Chondrocyte (in vitro differentiated cells): ENCODE data around the gene TNFRSF9. TPM values are rescaled to one million over a fixed set of nuclear protein-coding genes. Genes with fewer than 3 reads are reported as not detected.
A peak's percentile ranks its signal among the peaks of the same experiment; 100 is the strongest.

Experiments used
- DNase-seq: peaks from one replicate; pipeline ENCODE4 v3.0.0; 2021; ENCODE audit warnings: mixed read lengths, low spot score
- H3K27ac Mint-ChIP-seq: one replicate; pipeline ENCODE4 v1.8.0; 2021; ENCODE audit warnings: mild to moderate bottlenecking, moderate library complexity, mixed read lengths; ENCODE audit not compliant: unreplicated experiment
- H3K27me3 Mint-ChIP-seq: 2 replicates; pipeline ENCODE4 v1.8.0; 2021; ENCODE audit warnings: low read depth, mixed read lengths
- H3K36me3 Mint-ChIP-seq: 2 replicates; pipeline ENCODE4 v1.8.0; 2021; ENCODE audit warnings: low read depth, mixed read lengths
- H3K4me1 Mint-ChIP-seq: 2 replicates; pipeline ENCODE4 v1.8.0; 2021; ENCODE audit warnings: low read depth, mild to moderate bottlenecking, mixed read lengths
- H3K4me3 Mint-ChIP-seq: one replicate; pipeline ENCODE4 v1.8.0; 2021; ENCODE audit warnings: mild to moderate bottlenecking, moderate library complexity, mixed read lengths; ENCODE audit not compliant: unreplicated experiment
- H3K9me3 Mint-ChIP-seq: 2 replicates; pipeline ENCODE4 v1.8.0; 2021; ENCODE audit warnings: low read depth, mixed read lengths
- long read RNA-seq: library from polyadenylated mRNA; stranded (forward); transcript quantifications from one replicate; pipeline ENCODE4 v2.0.0, GENCODE V29; 2021
- total RNA-seq: library from RNA; stranded (reverse); gene quantifications from 3 replicates; pipeline ENCODE4 v1.2.1, GENCODE V29; 2021
- TF ChIP-seq, protein P1 (sequence below): fragments of 200-600 bp; sonication (generic); IDR thresholded peaks from 2 replicates; pipeline ENCODE4 v1.5.0; 2021; ENCODE audit warnings: antibody characterized with exemption, mild to moderate bottlenecking, moderate library complexity

TNFRSF9 gene
- 0.07 TPM in 1 of 3 replicates, not detected in the others for total RNA-seq
- long read RNA-seq = 0 reads

DNA sequence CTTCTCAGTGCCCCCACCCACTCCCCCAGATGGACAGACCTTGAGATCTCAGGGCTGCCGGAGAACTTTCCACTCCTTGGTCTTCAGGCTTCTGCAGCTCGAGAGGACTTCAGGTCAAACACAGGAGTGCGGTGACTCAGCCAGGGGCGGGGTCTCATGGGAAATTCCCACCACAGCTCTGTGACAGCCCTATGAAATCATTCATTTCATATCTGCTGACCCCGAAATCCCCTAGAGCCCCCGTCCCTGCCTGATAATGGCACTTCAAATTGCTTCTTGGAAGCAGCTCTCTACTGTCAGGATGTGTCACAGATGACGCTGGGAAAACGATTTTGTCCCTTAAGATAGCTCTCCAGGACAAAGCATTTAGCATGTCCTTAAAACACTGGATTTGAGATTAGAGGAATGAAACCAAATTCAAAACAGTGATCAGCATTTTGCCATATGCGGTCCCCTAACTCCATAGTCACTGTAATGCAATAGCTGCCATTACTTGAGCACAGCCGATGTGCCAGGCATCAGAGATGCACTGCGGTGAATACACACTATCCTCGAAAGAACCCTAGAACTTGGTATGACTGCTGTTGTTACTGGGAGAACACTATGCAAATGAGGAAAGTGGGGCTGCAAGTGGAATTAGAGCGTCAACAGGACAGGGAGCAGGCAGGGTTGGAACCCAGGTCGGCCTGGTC is at the start of gene TNFRSF9:
TSS of gene TNFRSF9 (minus strand) at position 95 of the 692 bp plus-strand sequence. CDS start 845 bp downstream, outside the sequence.
- Mint-ChIP-seq H3K27me3 (peaks cover 39% of the 10 kb centered on the region), H3K4me1 (peaks cover 23% of the 10 kb centered on the region), H3K36me3 (no peaks in the 10 kb centered on the region), H3K4me3 (peak within 1 kb of the TSS; percentile 67), H3K27ac (no peak within 1 kb of the TSS), H3K9me3 (no peaks in the 10 kb centered on the region)
- TF ChIP-seq, protein P1, sequence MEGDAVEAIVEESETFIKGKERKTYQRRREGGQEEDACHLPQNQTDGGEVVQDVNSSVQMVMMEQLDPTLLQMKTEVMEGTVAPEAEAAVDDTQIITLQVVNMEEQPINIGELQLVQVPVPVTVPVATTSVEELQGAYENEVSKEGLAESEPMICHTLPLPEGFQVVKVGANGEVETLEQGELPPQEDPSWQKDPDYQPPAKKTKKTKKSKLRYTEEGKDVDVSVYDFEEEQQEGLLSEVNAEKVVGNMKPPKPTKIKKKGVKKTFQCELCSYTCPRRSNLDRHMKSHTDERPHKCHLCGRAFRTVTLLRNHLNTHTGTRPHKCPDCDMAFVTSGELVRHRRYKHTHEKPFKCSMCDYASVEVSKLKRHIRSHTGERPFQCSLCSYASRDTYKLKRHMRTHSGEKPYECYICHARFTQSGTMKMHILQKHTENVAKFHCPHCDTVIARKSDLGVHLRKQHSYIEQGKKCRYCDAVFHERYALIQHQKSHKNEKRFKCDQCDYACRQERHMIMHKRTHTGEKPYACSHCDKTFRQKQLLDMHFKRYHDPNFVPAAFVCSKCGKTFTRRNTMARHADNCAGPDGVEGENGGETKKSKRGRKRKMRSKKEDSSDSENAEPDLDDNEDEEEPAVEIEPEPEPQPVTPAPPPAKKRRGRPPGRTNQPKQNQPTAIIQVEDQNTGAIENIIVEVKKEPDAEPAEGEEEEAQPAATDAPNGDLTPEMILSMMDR = no peak
- no peak for DNase-seq

DNA sequence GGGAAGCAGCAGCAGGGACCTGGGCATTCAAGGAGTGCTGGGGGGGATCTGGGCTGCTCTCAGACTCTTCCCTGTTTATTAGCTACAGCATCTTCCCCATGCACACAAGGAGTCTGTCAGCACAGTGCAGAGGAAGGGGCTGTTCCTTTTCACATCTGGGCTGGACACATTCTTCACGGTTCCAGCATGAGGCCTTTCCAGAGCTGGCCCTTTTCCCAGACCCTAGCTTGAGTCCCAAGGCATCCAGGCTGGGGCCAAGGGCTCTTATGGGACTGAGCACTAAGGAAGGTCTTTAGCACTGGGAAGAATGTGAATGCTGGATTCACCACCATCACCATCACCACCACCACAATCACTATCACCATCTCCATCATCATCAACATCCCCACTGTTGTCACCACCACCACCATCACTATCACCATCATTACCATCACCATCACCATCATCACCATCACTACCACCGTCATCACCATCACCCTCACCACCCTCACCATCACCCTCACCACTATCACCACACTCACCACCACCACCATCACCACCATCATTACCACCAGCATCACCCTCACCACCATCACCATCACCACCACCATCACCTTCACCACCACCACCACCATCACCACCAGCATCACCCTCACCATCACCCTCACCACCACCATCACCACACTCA is 49.3 kb upstream of the TNFRSF9 start:
- Mint-ChIP-seq H3K4me3 (no peak overlapping the region), H3K4me1 (peaks cover 11% of the 10 kb centered on the region), H3K9me3 (no peaks in the 10 kb centered on the region), H3K36me3 (peaks cover 18% of the 10 kb centered on the region), H3K27me3 (no peaks in the 10 kb centered on the region), H3K27ac (peak overlapping the region; percentile 65)
- TF ChIP-seq, protein P1 = no peak
- DNase-seq = no peak

DNA sequence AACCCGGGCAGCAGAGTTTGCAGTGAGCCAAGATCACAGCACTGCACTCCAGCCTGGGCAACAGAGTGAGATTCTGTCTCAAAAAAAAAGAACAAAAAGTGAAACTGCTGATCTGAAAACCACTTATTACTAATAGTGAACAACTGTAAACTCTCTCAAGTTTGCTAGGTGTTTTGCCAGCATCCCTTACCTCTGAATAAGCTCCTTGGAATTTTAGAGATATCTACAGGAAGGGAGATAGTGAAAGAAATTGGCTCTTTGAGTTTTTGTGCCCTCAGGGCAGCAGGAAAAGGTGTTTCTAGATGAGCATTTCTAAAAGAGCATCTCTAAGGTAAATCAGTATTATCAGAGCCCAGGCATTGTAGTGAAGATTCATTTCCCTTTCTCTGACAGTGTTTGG is 47.9 kb upstream of the TNFRSF9 start:
- Mint-ChIP-seq H3K9me3 (no peaks in the 10 kb centered on the region), H3K36me3 (peaks cover 23% of the 10 kb centered on the region), H3K27ac (no peak overlapping the region), H3K4me3 (no peak overlapping the region), H3K4me1 (peaks cover 11% of the 10 kb centered on the region), H3K27me3 (no peaks in the 10 kb centered on the region)
- TF ChIP-seq, protein P1 = no peak
- DNase-seq = no peak

DNA sequence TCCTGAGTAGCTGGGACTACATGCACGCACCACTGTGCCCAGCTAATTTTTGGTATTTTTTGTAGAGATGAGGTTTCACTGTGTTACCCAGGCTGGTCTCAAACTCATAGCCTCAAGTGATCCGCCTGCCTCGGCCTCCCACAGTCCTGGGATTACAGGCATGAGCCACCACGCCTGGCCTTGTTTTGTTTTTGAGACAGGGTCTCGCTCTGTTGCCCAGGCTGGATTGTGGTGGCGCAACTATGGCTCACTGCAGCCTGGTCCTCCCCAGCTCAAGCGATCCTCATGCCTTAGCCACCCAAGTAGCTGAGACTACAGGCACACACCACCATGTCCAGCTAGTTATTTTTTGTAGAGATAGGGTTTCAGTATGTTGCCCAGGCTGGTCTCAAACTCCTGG is 46.9 kb upstream of the TNFRSF9 start:
- H3K9me3 Mint-ChIP-seq = no peaks in the 10 kb centered on the region
- DNase-seq = no peak
- no peak overlapping the region for H3K27ac Mint-ChIP-seq
- peaks cover 25% of the 10 kb centered on the region for H3K36me3 Mint-ChIP-seq
- peaks cover 13% of the 10 kb centered on the region for H3K4me1 Mint-ChIP-seq
- TF ChIP-seq, protein P1 = no peak
- no peak overlapping the region for H3K4me3 Mint-ChIP-seq
- no peaks in the 10 kb centered on the region for H3K27me3 Mint-ChIP-seq

DNA sequence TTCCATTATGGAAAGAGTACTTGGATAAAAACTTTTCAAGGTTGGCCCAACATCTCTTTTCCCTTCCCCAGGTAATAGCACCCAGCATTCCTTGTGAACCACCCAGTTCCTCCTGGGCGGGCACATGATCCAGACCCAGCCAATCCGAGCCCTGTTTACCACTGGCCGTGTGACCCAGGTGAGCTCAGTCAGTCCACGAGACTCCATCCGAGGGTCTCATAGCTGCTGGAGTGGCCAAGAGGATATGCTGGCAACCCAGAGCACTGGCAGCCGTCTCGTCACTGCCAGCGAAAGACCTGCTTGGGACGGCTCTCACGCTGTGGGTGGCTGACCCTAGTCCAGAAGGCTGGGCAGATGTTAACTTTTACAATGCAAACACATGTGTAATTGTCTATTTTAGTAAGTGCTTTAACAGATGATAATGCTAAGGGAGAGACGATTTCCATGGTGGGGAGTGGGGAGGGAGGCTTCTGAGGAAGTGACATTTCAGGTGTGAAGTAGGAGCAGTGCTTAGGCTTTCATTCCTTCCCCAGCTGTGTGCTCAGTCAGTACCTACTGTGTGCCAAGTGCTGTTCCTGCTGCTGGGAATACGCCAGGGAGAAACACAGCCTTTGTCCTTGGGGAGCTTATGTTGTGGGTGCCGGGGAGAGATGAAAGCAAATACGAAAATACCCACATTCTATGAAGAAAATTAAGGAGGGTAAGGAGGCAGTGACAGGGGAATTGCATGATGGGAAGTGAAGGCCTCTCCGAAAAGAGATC is 45.4 kb upstream of the TNFRSF9 start:
- Mint-ChIP-seq H3K27ac (no peak overlapping the region), H3K27me3 (no peaks in the 10 kb centered on the region), H3K4me1 (peaks cover 17% of the 10 kb centered on the region), H3K36me3 (peaks cover 28% of the 10 kb centered on the region), H3K4me3 (no peak overlapping the region), H3K9me3 (no peaks in the 10 kb centered on the region)
- TF ChIP-seq, protein P1 = no peak
- DNase-seq = no peak
